KMS-11 (cell line): ENCODE measurements around the gene LGALS3.

Experiments used
- H2AFZ ChIP-seq: fragments of 200-600 bp; sonication (generic); 2 replicates; pipeline ENCODE4 v1.6.1; 2016; ENCODE audit warnings: antibody characterized with exemption, mixed run types, low read depth
- H3K27ac ChIP-seq: fragments of 200-600 bp; sonication (generic); 2 replicates; pipeline ENCODE4 v1.6.1; 2016; ENCODE audit warnings: mild to moderate bottlenecking, mixed run types
- H3K27me3 ChIP-seq: fragments of 200-600 bp; sonication (generic); 2 replicates; pipeline ENCODE4 v1.6.1; 2017; ENCODE audit warnings: mild to moderate bottlenecking, low read depth, mixed run types, moderate library complexity; ENCODE audit not compliant: insufficient read depth
- H3K36me3 ChIP-seq: fragments of 200-600 bp; sonication (generic); 2 replicates; pipeline ENCODE4 v1.6.1; 2017; ENCODE audit warnings: mild to moderate bottlenecking, mixed run types; ENCODE audit not compliant: insufficient read depth
- H3K4me1 ChIP-seq: fragments of 200-600 bp; sonication (generic); 2 replicates; pipeline ENCODE4 v1.6.1; 2016; ENCODE audit warnings: mild to moderate bottlenecking, low read depth, mixed run types; ENCODE audit not compliant: poor library complexity, severe bottlenecking
- H3K4me2 ChIP-seq: fragments of 200-600 bp; sonication (generic); 2 replicates; pipeline ENCODE4 v1.7.0; 2016; ENCODE audit warnings: mild to moderate bottlenecking, mixed run types
- H3K4me3 ChIP-seq: fragments of 200-600 bp; sonication (generic); IDR thresholded peaks from 2 replicates; pipeline ENCODE4 v1.6.1; 2017; ENCODE audit warnings: low read depth, low read length, mixed read lengths; ENCODE audit not compliant: insufficient read depth
- H3K79me2 ChIP-seq: fragments of 200-600 bp; sonication (generic); 2 replicates; pipeline ENCODE4 v1.6.1; 2016; ENCODE audit warnings: low read depth, mixed run types; ENCODE audit not compliant: insufficient read depth
- H3K9ac ChIP-seq: fragments of 200-600 bp; sonication (generic); 2 replicates; pipeline ENCODE4 v1.6.1; 2016; ENCODE audit warnings: mild to moderate bottlenecking, mixed run types
- H4K20me1 ChIP-seq: fragments of 200-600 bp; sonication (generic); 2 replicates; pipeline ENCODE4 v1.6.1; 2016; ENCODE audit warnings: mild to moderate bottlenecking, mixed run types; ENCODE audit not compliant: insufficient read depth
- TF ChIP-seq, protein P1 (sequence below): fragments of 200-600 bp; sonication (generic); conservative IDR thresholded peaks from 2 replicates; pipeline ENCODE4 v1.6.1; 2017; ENCODE audit warnings: low read depth, mild to moderate bottlenecking, antibody characterized with exemption, low read length, moderate library complexity, mixed read lengths

Gene LGALS3

GRCh38 chr14:55123852-55124639 lies 5.0 kb upstream of the LGALS3 start:
- Histone ChIP-seq H3K79me2 (no peaks in the 10 kb centered on the region), H3K4me2 (no peak overlapping the region), H3K9ac (no peak overlapping the region), H3K27ac (no peak overlapping the region), H3K4me1 (no peaks in the 10 kb centered on the region), H4K20me1 (no peaks in the 10 kb centered on the region), H3K4me3 (no peak overlapping the region), H3K27me3 (no peaks in the 10 kb centered on the region), H2AFZ (no peak overlapping the region), H3K36me3 (no peaks in the 10 kb centered on the region)
- TF ChIP-seq, protein P1, sequence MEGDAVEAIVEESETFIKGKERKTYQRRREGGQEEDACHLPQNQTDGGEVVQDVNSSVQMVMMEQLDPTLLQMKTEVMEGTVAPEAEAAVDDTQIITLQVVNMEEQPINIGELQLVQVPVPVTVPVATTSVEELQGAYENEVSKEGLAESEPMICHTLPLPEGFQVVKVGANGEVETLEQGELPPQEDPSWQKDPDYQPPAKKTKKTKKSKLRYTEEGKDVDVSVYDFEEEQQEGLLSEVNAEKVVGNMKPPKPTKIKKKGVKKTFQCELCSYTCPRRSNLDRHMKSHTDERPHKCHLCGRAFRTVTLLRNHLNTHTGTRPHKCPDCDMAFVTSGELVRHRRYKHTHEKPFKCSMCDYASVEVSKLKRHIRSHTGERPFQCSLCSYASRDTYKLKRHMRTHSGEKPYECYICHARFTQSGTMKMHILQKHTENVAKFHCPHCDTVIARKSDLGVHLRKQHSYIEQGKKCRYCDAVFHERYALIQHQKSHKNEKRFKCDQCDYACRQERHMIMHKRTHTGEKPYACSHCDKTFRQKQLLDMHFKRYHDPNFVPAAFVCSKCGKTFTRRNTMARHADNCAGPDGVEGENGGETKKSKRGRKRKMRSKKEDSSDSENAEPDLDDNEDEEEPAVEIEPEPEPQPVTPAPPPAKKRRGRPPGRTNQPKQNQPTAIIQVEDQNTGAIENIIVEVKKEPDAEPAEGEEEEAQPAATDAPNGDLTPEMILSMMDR = no peak

DNA sequence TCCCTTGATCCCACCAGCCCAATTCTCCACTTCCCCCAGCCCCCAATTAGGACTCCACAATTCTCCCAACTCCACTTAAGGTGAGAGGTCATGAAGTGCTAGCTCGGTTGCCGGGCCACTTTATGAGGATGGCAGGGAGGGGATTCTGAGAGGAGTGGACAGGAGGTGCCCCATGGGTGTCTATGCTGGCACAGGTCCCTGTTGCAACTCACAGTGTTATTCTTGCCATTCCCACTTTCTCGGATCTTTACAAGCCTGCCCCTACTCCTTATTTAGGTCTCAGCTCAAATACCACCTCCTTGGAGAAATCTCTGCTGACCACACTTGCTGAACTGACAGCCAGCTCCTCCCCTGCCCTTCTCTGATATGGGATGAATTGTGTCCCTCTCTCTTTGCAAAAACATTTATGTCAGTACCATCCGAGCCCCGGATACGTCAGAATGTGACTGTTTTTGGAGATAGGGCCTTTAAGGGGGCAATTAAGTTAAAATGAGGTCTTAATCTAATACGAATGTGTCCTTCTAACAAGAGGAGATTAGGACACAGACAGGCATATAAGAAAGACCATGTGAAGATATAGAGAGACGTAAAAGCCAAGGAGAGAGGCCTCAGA lies 4.2 kb upstream of the LGALS3 start:
- H3K79me2 ChIP-seq = no peaks in the 10 kb centered on the region
- H4K20me1 ChIP-seq = no peaks in the 10 kb centered on the region
- no peaks in the 10 kb centered on the region for H3K4me1 ChIP-seq
- no peak overlapping the region for H3K4me2 ChIP-seq
- TF ChIP-seq, protein P1 = no peak
- H3K36me3 ChIP-seq = no peaks in the 10 kb centered on the region
- no peaks in the 10 kb centered on the region for H3K27me3 ChIP-seq
- no peak overlapping the region for H2AFZ ChIP-seq
- no peak overlapping the region for H3K27ac ChIP-seq
- no peak overlapping the region for H3K4me3 ChIP-seq
- H3K9ac ChIP-seq = no peak overlapping the region

DNA sequence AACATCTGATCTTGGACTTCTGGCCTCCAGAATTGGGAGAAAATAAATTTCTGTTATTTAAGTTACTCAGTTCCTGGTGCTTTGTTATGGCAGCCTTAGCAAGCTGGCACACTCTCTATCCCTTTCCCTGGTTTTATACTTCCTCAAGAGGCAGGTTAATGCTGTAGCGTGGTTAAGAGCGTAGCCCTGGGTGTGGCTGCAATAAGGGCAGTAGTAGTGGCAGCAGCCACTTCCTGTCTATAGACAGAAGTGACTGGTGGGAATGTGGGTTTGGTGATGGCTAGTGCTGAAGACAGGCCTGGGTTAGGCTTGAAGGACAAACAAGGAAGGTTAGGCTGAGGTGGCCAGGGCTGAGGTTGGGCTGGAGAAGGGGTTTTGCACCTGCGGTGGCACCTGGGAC lies 3.6 kb upstream of the LGALS3 start:
- H3K4me3 ChIP-seq = no peak overlapping the region
- no peaks in the 10 kb centered on the region for H3K4me1 ChIP-seq
- H4K20me1 ChIP-seq = no peaks in the 10 kb centered on the region
- no peaks in the 10 kb centered on the region for H3K36me3 ChIP-seq
- no peak overlapping the region for H3K27ac ChIP-seq
- H2AFZ ChIP-seq = no peak overlapping the region
- H3K9ac ChIP-seq = no peak overlapping the region
- TF ChIP-seq, protein P1 = no peak
- H3K4me2 ChIP-seq = no peak overlapping the region
- no peaks in the 10 kb centered on the region for H3K27me3 ChIP-seq
- no peaks in the 10 kb centered on the region for H3K79me2 ChIP-seq

- H2AFZ ChIP-seq = no peak overlapping the region
- no peaks in the 10 kb centered on the region for H3K36me3 ChIP-seq
- no peaks in the 10 kb centered on the region for H3K4me1 ChIP-seq
- H3K79me2 ChIP-seq = no peaks in the 10 kb centered on the region
- H3K4me3 ChIP-seq = no peak overlapping the region
- TF ChIP-seq, protein P1 = no peak
- no peak overlapping the region for H3K27ac ChIP-seq
- H3K9ac ChIP-seq = no peak overlapping the region
- H3K27me3 ChIP-seq = no peaks in the 10 kb centered on the region
- H4K20me1 ChIP-seq = no peaks in the 10 kb centered on the region
- no peak overlapping the region for H3K4me2 ChIP-seq
Observed at GRCh38 chr14:55126034-55126433, 3.0 kb upstream of the LGALS3 start.
